Activated CD4-positive, alpha-beta memory T cell treated with anti-CD3 and anti-CD28 coated beads, Interleukin-2, amount 10 ng/mL, durations not matched to agents 7 days and 5 days (primary cell): ENCODE measurements around the gene FBXW11. TPM values are rescaled to one million over a fixed set of nuclear protein-coding genes. Genes with fewer than 3 reads are reported as not detected.
"Not testable (repeated sequence)": the region's sequence is repeated elsewhere in the genome, so short reads cannot be mapped to it uniquely, and the experiment has no call there.

Experiments
- CTCF ChIA-PET: fragments of 350-600 bp; sonication (Branson Sonifier 250); formaldehyde crosslinking; loops from one replicate; lab custom pipeline; 2021; ENCODE audit warnings: antibody characterized with exemption, inconsistent platforms; lab: Charles Lee
- POLR2A ChIA-PET: fragments of 350-600 bp; sonication (Branson Sonifier 250); formaldehyde crosslinking; loops from one replicate; lab custom pipeline; 2021; ENCODE audit warnings: antibody characterized with exemption; lab: Charles Lee
- DNase-seq: peaks from one replicate; pipeline ENCODE4 v3.0.0-alpha.2; 2020
- H3K27ac Mint-ChIP-seq: one replicate; pipeline ENCODE4 v1.8.0; 2021; ENCODE audit warnings: mild to moderate bottlenecking, mixed read lengths
- H3K27me3 Mint-ChIP-seq: one replicate; pipeline ENCODE4 v1.8.0; 2021; ENCODE audit warnings: mixed read lengths
- H3K36me3 Mint-ChIP-seq: one replicate; pipeline ENCODE4 v1.8.0; 2021; ENCODE audit warnings: low read depth, mixed read lengths
- H3K4me1 Mint-ChIP-seq: one replicate; pipeline ENCODE4 v1.8.0; 2021; ENCODE audit warnings: mixed read lengths
- H3K4me3 Mint-ChIP-seq: one replicate; pipeline ENCODE4 v1.8.0; 2021; ENCODE audit warnings: mild to moderate bottlenecking, mixed read lengths
- H3K9me3 Mint-ChIP-seq: one replicate; pipeline ENCODE4 v1.8.0; 2021; ENCODE audit warnings: mixed read lengths
- total RNA-seq, 2 experiments: library from RNA; stranded (reverse); gene quantifications; one replicate each; pipeline ENCODE4 v1.2.3, GENCODE V29; 2021

FBXW11 gene
- total RNA-seq, 2 experiments from 2014 or later = 37.4 to 38.8 TPM

DNA sequence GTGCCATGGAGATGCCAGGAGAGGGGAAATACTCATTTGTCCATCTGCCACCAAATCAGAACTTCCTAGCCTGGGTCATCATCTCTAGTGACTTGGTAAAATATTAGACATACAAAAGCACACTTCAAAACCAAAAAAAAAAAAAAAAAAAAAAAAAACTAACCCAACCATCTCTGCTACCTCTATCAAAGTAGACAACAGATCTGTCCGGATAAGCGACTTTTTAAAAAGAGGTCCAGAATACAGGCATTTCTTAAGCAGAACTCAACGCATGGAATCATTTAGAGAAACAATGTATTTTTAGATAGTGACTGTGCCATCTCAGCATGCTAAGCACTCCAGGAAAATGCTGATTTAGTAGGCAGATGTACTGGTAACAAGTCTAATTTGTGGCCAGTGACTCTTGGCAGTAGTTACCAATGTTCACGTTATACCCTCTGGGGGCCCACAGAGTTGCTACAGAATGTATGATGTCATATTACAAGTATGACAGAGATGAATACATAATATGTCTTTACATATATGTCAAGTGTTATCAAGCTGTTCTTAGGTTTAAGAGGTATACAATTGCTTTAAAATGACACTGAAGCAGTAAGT, 113.0 kb downstream of the FBXW11 start:
- H3K27me3 Mint-ChIP-seq = no peaks in the 10 kb centered on the region
- no peaks in the 10 kb centered on the region for H3K4me1 Mint-ChIP-seq
- peaks cover 21% of the 10 kb centered on the region for H3K36me3 Mint-ChIP-seq
- no peak overlapping the region for H3K4me3 Mint-ChIP-seq
- CTCF ChIA-PET = interaction anchor here (0.6 to 1.7 kb wide), 3 partner anchors 13 to 667 kb away, joined by 3 to 4 read pairs (median 4); no protein-coding TSS in a partner anchor
- H3K9me3 Mint-ChIP-seq = no peaks in the 10 kb centered on the region
- H3K27ac Mint-ChIP-seq = no peak overlapping the region
- POLR2A ChIA-PET = no interaction called here
- DNase-seq = no peak

DNA sequence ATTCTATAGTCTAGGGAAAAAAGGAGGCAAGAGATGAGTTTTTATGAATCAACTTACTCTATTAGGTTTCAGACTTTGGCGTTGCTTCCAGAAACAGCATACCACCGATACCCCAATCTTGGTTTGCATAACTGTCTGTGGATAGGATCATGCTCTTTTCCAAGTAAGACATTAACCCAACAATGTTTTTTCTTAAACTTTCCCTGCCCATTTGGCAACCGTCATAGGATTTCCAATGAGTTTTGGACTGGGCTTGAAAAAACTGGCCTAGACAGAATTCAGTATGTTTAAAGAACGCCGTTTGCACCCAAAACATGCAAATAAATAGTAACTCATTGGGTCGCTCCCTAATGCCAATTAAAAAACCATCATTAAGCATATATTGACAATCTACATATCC, 114.8 kb downstream of the FBXW11 start:
- no peaks in the 10 kb centered on the region for H3K27me3 Mint-ChIP-seq
- H3K27ac Mint-ChIP-seq = no peak overlapping the region
- no peaks in the 10 kb centered on the region for H3K4me1 Mint-ChIP-seq
- ChIA-PET CTCF (no interaction called here), POLR2A (no interaction called here)
- no peak for DNase-seq
- H3K36me3 Mint-ChIP-seq = peaks cover 20% of the 10 kb centered on the region
- H3K4me3 Mint-ChIP-seq = no peak overlapping the region
- no peaks in the 10 kb centered on the region for H3K9me3 Mint-ChIP-seq

DNA sequence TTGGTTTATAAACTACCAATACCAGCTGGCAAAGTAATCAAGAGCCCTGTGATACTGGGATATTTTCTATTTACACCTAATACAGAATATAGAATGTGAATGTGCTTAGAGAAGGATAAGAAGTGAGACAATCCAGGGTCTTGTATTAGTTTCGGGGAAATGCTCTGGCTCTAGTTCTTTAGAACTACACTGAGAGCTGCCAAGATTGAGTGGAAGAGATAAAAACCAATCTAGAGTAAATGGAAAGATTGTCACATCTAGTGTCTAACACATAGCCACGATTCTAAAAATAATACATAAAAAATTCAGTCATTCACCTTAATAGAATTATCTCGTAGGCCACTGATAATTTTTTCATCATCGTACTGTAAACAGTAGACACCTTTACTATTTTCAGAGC, 115.3 kb downstream of the FBXW11 start:
- Mint-ChIP-seq H3K27me3 (no peaks in the 10 kb centered on the region), H3K36me3 (peaks cover 20% of the 10 kb centered on the region), H3K4me1 (no peaks in the 10 kb centered on the region), H3K27ac (no peak overlapping the region), H3K4me3 (no peak overlapping the region), H3K9me3 (no peaks in the 10 kb centered on the region)
- DNase-seq = no peak
- ChIA-PET POLR2A (no interaction called here), CTCF (no interaction called here)

DNA sequence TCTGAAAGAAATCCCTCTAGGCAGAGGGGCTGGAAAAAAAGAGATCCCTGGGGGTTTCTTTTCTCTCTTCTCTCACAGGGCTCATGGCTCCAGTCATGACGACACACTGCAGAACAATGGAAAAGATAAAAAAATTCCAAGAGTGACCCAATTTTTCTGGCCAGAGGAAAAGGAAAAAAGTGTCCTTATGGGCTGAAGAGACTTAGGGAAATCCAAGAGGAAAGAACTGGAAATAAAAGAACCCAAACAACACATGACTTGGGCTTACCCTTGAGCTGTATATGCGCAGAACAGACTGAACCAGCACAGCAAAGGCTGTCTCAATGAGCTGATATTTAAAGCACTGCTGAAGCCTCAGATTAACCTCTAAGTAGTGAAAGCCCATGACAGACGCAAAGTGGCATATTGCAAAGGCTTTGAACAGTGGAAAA, 118.4 kb downstream of the FBXW11 start:
- Mint-ChIP-seq H3K27ac (no peak overlapping the region), H3K4me3 (no peak overlapping the region), H3K9me3 (peaks cover 3% of the 10 kb centered on the region), H3K27me3 (no peaks in the 10 kb centered on the region), H3K4me1 (peaks cover 6% of the 10 kb centered on the region), H3K36me3 (peaks cover 48% of the 10 kb centered on the region)
- no peak for DNase-seq
- POLR2A ChIA-PET = no interaction called here
- CTCF ChIA-PET = no interaction called here

DNA sequence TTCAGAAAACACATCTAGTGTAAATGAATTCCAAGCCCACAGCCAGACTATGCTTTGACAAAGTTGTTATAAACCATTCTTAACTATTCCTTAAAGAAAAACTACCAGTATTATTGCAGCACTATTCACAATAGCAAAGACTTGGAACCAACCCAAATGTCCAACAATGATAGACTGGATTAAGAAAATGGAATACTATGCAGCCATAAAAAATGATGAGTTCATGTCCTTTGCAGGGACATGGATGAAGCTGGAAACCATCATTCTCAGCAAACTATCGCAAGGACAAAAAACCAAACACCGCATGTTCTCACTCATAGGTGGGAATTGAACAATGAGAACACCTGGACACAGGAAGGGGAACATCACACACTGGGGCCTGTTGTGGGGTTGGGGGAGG, 120.4 kb downstream of the FBXW11 start:
- H3K36me3 Mint-ChIP-seq = peaks cover 45% of the 10 kb centered on the region
- H3K27ac Mint-ChIP-seq, DNase-seq, H3K9me3 Mint-ChIP-seq, CTCF ChIA-PET, POLR2A ChIA-PET, H3K4me3 Mint-ChIP-seq, H3K27me3 Mint-ChIP-seq: not testable (repeated sequence)
- H3K4me1 Mint-ChIP-seq = peaks cover 18% of the 10 kb centered on the region

DNA sequence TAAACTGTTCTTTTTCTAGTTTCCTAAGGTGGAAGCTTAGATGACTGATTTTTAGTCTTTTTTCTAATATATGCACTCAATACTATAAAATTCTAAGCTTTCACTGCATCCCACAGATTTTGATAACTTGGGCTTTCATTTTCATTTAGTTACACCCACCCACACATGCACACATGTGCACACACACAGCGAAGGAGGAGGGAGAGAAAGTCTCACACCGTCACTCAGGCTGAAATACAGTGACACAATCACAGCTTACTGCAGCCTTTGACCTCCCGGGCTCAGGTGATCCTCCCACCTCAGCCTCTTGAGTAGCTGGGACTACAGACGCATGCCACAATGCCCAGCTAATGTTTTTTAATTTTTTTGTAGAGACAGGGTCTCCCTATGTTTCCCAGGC, 124.3 kb downstream of the FBXW11 start:
- CTCF ChIA-PET = interaction anchor here (1.6 kb wide), 1 partner anchor 307 kb away, joined by 4 read pairs; no protein-coding TSS in a partner anchor
- Mint-ChIP-seq H3K36me3 (peaks cover 35% of the 10 kb centered on the region), H3K27ac (no peak overlapping the region), H3K27me3 (no peaks in the 10 kb centered on the region), H3K4me3 (no peak overlapping the region), H3K4me1 (peaks cover 18% of the 10 kb centered on the region), H3K9me3 (peaks cover 3% of the 10 kb centered on the region)
- no peak for DNase-seq
- POLR2A ChIA-PET = no interaction called here

DNA sequence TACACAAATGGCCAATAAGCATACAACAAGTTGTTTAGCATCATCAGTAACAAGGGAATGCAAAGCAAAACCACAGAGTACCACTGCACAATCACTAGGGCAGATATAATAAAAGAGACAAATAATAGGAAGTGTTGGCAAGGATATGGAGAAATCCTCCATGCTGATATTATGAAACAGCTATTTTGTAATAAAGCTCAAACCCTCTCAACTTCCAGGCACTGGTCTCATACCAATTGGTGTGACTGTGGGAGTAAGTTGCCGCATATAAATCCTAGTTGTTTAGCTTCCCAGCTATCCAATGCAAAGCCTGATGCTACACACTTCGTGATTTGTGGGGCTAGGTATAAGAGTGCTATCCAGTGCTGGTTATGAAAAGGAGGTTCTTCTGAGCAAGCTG, 132.2 kb downstream of the FBXW11 start:
- H3K4me1 Mint-ChIP-seq = no peaks in the 10 kb centered on the region
- no peak for DNase-seq
- no peak overlapping the region for H3K27ac Mint-ChIP-seq
- H3K27me3 Mint-ChIP-seq = no peaks in the 10 kb centered on the region
- CTCF ChIA-PET = no interaction called here
- H3K36me3 Mint-ChIP-seq = peaks cover 41% of the 10 kb centered on the region
- no peak overlapping the region for H3K4me3 Mint-ChIP-seq
- H3K9me3 Mint-ChIP-seq = no peaks in the 10 kb centered on the region
- POLR2A ChIA-PET = no interaction called here

DNA sequence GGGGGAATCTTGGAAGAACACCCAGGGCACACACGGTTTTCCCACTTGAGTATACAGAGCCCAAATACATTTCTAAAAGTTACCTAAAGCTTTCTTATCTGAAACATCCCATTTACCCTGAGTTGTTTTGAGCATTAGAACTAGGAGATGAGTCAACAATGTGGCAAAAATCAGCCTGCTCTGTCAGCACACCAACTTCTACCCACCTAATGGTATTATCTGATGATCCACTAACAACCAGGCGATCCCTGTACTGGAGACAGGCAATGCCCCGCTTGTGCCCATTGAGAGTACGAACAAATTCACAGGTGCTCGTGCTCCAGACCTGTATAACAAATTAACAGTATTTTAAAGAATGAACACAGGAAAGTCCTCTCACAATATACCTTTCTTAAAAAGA, 133.8 kb downstream of the FBXW11 start:
- Mint-ChIP-seq H3K27ac (no peak overlapping the region), H3K4me3 (no peak overlapping the region), H3K36me3 (peaks cover 51% of the 10 kb centered on the region), H3K9me3 (no peaks in the 10 kb centered on the region), H3K4me1 (no peaks in the 10 kb centered on the region), H3K27me3 (no peaks in the 10 kb centered on the region)
- CTCF ChIA-PET = no interaction called here
- POLR2A ChIA-PET = no interaction called here
- DNase-seq = no peak

DNA sequence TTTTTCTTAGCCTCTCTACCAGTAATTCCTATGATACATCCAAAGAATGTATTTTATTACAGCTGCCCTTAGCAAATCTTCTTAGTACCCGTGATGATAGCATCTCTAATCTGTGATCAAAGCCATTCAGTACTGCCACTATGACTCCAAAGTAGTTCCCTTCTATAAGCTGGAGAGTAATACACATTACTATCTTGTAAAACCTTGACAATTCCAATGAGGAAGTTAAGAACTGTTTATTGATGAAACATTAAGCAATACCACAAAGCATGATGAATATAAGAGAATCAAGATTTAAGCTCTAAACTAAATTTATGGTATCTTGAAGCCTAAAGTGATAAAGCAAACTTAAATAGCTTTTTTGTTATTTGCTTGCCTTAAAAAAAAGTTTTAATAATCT, 134.7 kb downstream of the FBXW11 start:
- no peaks in the 10 kb centered on the region for H3K4me1 Mint-ChIP-seq

DNA sequence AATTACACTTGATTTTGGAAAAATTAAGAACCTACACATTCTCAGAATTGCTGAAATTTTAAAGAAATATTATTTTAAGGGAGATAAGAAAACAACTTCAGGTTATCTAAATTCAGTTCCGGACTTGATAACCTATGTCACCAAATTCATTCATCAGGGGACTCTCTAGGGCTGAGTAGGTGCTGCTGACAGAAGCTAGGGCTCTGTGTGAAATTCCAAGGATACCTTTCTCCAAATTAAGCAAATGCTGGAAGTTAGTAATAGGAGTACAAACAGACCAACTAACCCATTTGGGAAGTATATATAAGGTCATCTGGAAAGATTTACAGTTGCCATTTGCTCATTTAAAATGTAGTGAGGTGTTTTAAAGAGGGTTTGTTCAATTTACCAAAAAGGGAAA, 136.5 kb downstream of the FBXW11 start:
- CTCF ChIA-PET = interaction anchor here (1.1 kb wide), 1 partner anchor 12 kb away, joined by 3 read pairs; no protein-coding TSS in a partner anchor

More for the DNA sequence above, 134.7 kb downstream of the FBXW11 start:
- Mint-ChIP-seq H3K27ac (no peak overlapping the region), H3K4me3 (no peak overlapping the region), H3K36me3 (peaks cover 48% of the 10 kb centered on the region), H3K9me3 (no peaks in the 10 kb centered on the region), H3K27me3 (no peaks in the 10 kb centered on the region)
- DNase-seq = no peak
- ChIA-PET CTCF (interaction anchor here (1.2 kb wide), 1 partner anchor 15 kb away, joined by 3 read pairs; no protein-coding TSS in a partner anchor), POLR2A (no interaction called here)

DNA sequence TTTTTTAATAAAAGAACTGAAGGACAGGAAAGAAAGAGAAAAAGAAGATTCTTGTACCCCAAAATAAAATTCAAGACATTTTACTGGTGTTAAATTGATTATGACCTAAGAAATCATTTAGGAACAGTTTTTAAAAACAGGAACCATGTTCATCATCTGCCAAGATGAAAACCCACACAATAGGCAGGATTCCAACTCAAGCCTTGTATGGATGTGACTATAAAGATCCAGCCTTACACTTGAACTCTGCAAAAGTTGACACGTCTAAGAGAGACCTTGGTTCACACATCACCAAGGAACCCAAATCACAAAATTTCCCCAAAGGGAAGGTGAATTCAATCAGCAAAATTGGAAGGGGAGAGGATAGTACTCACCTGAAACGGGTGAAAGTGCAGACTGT, 138.2 kb downstream of the FBXW11 start:
- Mint-ChIP-seq H3K4me1 (no peaks in the 10 kb centered on the region), H3K27me3 (no peaks in the 10 kb centered on the region), H3K27ac (no peak overlapping the region), H3K9me3 (no peaks in the 10 kb centered on the region), H3K36me3 (peaks cover 33% of the 10 kb centered on the region), H3K4me3 (no peak overlapping the region)
- ChIA-PET CTCF (no interaction called here), POLR2A (no interaction called here)
- no peak for DNase-seq

More for the DNA sequence above, 136.5 kb downstream of the FBXW11 start:
- H3K36me3 Mint-ChIP-seq = peaks cover 33% of the 10 kb centered on the region
- POLR2A ChIA-PET = no interaction called here
- no peaks in the 10 kb centered on the region for H3K9me3 Mint-ChIP-seq
- DNase-seq = no peak
- no peak overlapping the region for H3K4me3 Mint-ChIP-seq
- H3K4me1 Mint-ChIP-seq = no peaks in the 10 kb centered on the region
- no peak overlapping the region for H3K27ac Mint-ChIP-seq
- no peaks in the 10 kb centered on the region for H3K27me3 Mint-ChIP-seq

DNA sequence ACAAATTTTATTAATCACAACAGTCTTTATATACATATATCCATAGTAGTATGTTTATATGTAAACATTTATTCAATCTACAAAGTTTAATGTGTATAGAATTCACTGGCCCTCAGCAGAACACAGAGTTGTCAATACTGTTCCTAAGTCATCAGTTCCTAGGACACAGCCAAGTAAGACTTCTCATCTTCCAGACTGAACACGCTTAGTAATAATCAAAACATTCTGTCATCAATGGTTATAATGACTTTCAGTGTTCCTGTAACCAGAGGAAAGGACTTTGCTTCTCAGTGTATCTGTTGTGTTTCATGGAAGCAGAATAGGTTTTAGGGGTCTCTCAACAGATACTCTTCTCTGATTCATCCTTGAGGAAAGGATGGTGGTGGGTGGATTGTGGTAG, 138.7 kb downstream of the FBXW11 start:
- Mint-ChIP-seq H3K9me3 (no peaks in the 10 kb centered on the region), H3K27ac (no peak overlapping the region), H3K4me1 (no peaks in the 10 kb centered on the region), H3K36me3 (peaks cover 33% of the 10 kb centered on the region), H3K4me3 (no peak overlapping the region), H3K27me3 (no peaks in the 10 kb centered on the region)
- DNase-seq = no peak
- ChIA-PET CTCF (no interaction called here), POLR2A (no interaction called here)

DNA sequence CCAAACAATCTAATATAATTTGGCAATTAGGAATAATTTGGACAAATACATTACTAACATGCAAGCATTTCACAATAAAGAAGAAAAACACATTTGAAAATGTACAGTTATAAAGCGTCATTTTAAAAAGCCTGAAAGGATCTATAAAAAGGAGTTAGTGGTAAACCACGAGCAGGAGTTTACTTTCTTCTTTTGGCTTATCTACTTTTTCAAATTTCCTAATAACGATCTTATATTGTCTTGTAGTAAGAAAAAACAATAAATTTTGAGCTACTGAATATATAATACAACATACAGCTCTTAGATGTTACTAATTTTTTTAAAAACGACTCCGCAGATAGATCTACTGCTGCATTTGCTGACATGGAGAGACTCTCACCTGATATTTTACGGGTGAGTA, 141.0 kb downstream of the FBXW11 start:
- Mint-ChIP-seq H3K4me1 (no peaks in the 10 kb centered on the region), H3K9me3 (no peaks in the 10 kb centered on the region), H3K27ac (no peak overlapping the region), H3K4me3 (no peak overlapping the region), H3K36me3 (peaks cover 25% of the 10 kb centered on the region), H3K27me3 (no peaks in the 10 kb centered on the region)
- ChIA-PET CTCF (interaction anchor here (0.6 kb wide), 1 partner anchor 1094 kb away, joined by 3 read pairs; the partner anchor contains the start of gene RPL26L1), POLR2A (no interaction called here)
- no peak for DNase-seq

DNA sequence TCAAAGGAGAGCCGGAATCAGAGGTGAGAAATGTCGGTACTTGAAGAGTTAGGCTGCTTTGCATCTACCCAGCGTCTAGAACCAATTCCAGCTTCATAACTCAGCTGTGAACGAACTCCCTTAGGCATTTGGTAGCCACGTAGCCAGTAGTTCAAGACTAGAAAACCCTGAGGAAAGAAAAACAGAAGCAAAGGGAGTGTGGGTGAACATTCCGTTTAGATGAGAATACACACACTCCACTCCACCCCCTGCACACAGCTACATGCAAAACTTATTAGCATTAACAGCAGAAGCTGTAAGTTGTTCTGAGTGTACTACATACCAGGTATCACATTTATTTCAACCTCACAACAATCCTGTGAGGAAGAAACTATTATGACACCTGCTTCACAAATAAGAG, 142.5 kb downstream of the FBXW11 start:
- no peaks in the 10 kb centered on the region for H3K4me1 Mint-ChIP-seq
- ChIA-PET CTCF (interaction anchor here (0.5 kb wide), 1 partner anchor 1117 kb away, joined by 3 read pairs; no protein-coding TSS in a partner anchor), POLR2A (no interaction called here)
- no peak overlapping the region for H3K4me3 Mint-ChIP-seq
- no peak for DNase-seq
- H3K9me3 Mint-ChIP-seq = no peaks in the 10 kb centered on the region
- H3K27me3 Mint-ChIP-seq = no peaks in the 10 kb centered on the region
- no peak overlapping the region for H3K27ac Mint-ChIP-seq
- peaks cover 17% of the 10 kb centered on the region for H3K36me3 Mint-ChIP-seq
